Endothelial cell of umbilical vein (primary cell): Measurements from ENCODE around the gene BCL2. TPM values are rescaled to one million over a fixed set of nuclear protein-coding genes. Genes with fewer than 3 reads are reported as not detected.

Source experiments
- BruUV-seq: library from RNA; stranded (reverse); fragments of 400-500 nt; replicated peaks from 2 replicates; lab custom pipeline; 2021; lab: Mats Ljungman, UMichigan
- CTCF ChIA-PET: fragments of 300-600, 350-600 bp; sonication (Branson Sonifier 250); formaldehyde crosslinking; loops from one replicate; lab custom pipeline; 2021; ENCODE audit warnings: antibody characterized with exemption, inconsistent platforms; lab: Charles Lee
- POLR2A ChIA-PET: fragments of 300-600, 350-600 bp; sonication (Branson Sonifier 250); formaldehyde crosslinking; loops from one replicate; lab custom pipeline; 2021; ENCODE audit warnings: antibody characterized with exemption, inconsistent platforms; lab: Charles Lee
- DNase-seq: peaks from one replicate; pipeline ENCODE4 v3.0.0-alpha.2; 2011; ENCODE audit warnings: low read depth, low spot score
- FAIRE-seq: peaks from 2 replicates; lab custom pipeline; 2011; peaks lifted over from hg19 to GRCh38; lab: Jason Lieb, UNC
- H2AFZ ChIP-seq: 2 replicates; pipeline ENCODE4 v1.6.0; 2012; ENCODE audit warnings: low read depth, low read length, control low read depth, inconsistent platforms
- H3K27ac ChIP-seq: 2 replicates; pipeline ENCODE4 v1.5.1; 2011; ENCODE audit warnings: low read depth, mild to moderate bottlenecking, control low read depth, low read length, moderate library complexity; ENCODE audit not compliant: insufficient read depth
- H3K27me3 ChIP-seq, 2 experiments: 2 replicates each; pipeline versions ENCODE4 v1.6.0 to v1.6.1; 2011; ENCODE audit warnings: low read length in 2 of 2, mixed read lengths in 1 of 2; ENCODE audit not compliant: control insufficient read depth in 2 of 2, insufficient read depth in 2 of 2
- H3K36me3 ChIP-seq, 2 experiments: 2 replicates in 1 of 2; 3 replicates in 1 of 2; pipeline ENCODE4 v1.5.1; 2011; ENCODE audit warnings: low read length in 2 of 2, mild to moderate bottlenecking in 1 of 2, moderate library complexity in 1 of 2; ENCODE audit not compliant: control insufficient read depth in 2 of 2, insufficient read depth in 2 of 2; ENCODE audit errors: extremely low read depth in 1 of 2
- H3K4me1 ChIP-seq: 3 replicates; pipeline ENCODE4 v1.5.1; 2011; ENCODE audit warnings: mild to moderate bottlenecking, low read length; ENCODE audit not compliant: control insufficient read depth, insufficient read depth; ENCODE audit errors: extremely low read depth
- H3K4me2 ChIP-seq: 2 replicates; pipeline ENCODE4 v1.6.1; 2011; ENCODE audit warnings: low read length, control low read depth, mixed read lengths; ENCODE audit not compliant: insufficient read depth
- H3K4me3 ChIP-seq, 3 experiments: fragments of 200-600 bp in 1 of 3; sonication (generic), shearing (Covaris generic) in 1 of 3; replicated peaks in 1 of 3; 2 replicates each; pipeline ENCODE4 v1.5.1; 2011 to 2016; ENCODE audit warnings: control low read depth in 3 of 3, low read length in 3 of 3, mild to moderate bottlenecking in 2 of 3, inconsistent platforms in 1 of 3, low read depth in 1 of 3, moderate library complexity in 1 of 3; ENCODE audit not compliant: insufficient read depth in 1 of 3
- H3K79me2 ChIP-seq: 2 replicates; pipeline ENCODE4 v1.6.0; 2012; ENCODE audit warnings: low read length, inconsistent platforms; ENCODE audit not compliant: control insufficient read depth, insufficient read depth
- H3K9ac ChIP-seq: replicated peaks from 2 replicates; pipeline ENCODE3; 2011; ENCODE audit warnings: low read length, control low read depth; ENCODE audit not compliant: insufficient read depth; ENCODE audit errors: extremely low read depth
- H3K9me1 ChIP-seq: replicated peaks from 3 replicates; pipeline ENCODE4 v1.6.0; 2011; ENCODE audit warnings: mild to moderate bottlenecking, low read length; ENCODE audit not compliant: control insufficient read depth, insufficient read depth; ENCODE audit errors: extremely low read depth
- H3K9me3 ChIP-seq: replicated peaks from 2 replicates; pipeline ENCODE4 v1.5.1; 2012; ENCODE audit warnings: low read length, inconsistent platforms; ENCODE audit not compliant: control insufficient read depth, insufficient read depth
- H4K20me1 ChIP-seq: replicated peaks from 2 replicates; pipeline ENCODE3; 2011; ENCODE audit warnings: mild to moderate bottlenecking, low read length; ENCODE audit not compliant: control insufficient read depth, insufficient read depth; ENCODE audit errors: extremely low read depth
- CTCF ChIP-seq, 2 donors: IDR thresholded peaks; 1 replicate in 1 of 2; 2 replicates in 1 of 2; pipeline ENCODE4 v1.5.1; 2011; ENCODE audit warnings: low read length in 2 of 2, mild to moderate bottlenecking in 2 of 2, moderate library complexity in 2 of 2, control low read depth in 1 of 2, inconsistent platforms in 1 of 2, low read depth in 1 of 2; ENCODE audit not compliant: insufficient read depth in 1 of 2; ENCODE audit errors: extremely low read depth in 1 of 2
- EZH2 ChIP-seq: IDR thresholded peaks from 2 replicates; pipeline ENCODE4 v1.6.1; 2012; ENCODE audit warnings: borderline replicate concordance, low read depth, mild to moderate bottlenecking, moderate library complexity, low read length, inconsistent platforms; ENCODE audit not compliant: severe bottlenecking
- FOS ChIP-seq: IDR thresholded peaks from 2 replicates; pipeline ENCODE4 v1.6.1; 2011; ENCODE audit warnings: mild to moderate bottlenecking, low read length, moderate library complexity, borderline replicate concordance; ENCODE audit not compliant: insufficient read depth
- GATA2 ChIP-seq: IDR thresholded peaks from 2 replicates; pipeline ENCODE4 v1.7.0; 2011; ENCODE audit warnings: low read depth, mild to moderate bottlenecking, moderate library complexity, mixed read lengths, low read length; ENCODE audit not compliant: insufficient read length, insufficient read depth
- JUN ChIP-seq: IDR thresholded peaks from 2 replicates; pipeline ENCODE4 v1.6.1; 2011; ENCODE audit warnings: borderline replicate concordance, low read depth; ENCODE audit not compliant: insufficient read length, insufficient read depth
- MYC ChIP-seq: IDR thresholded peaks from one replicate; pipeline ENCODE4 v1.6.1; 2011; ENCODE audit warnings: mild to moderate bottlenecking, low read depth, low read length
- POLR2A ChIP-seq: IDR thresholded peaks from 2 replicates; pipeline ENCODE4 v1.6.1; 2012; ENCODE audit warnings: low read depth, mild to moderate bottlenecking, control low read depth, low read length
- POLR2AphosphoS5 ChIP-seq: IDR thresholded peaks from 2 replicates; pipeline ENCODE4 v1.6.1; 2012; ENCODE audit warnings: low read depth, mild to moderate bottlenecking, control low read depth, low read length, moderate library complexity; ENCODE audit not compliant: insufficient read depth
- dilution Hi-C: fragments of 300-500 bp; cut with MboI; formaldehyde crosslinking; loops from one replicate; pipeline ENCODE4 v1.15.0; 2019; ENCODE audit warnings: low sequenced_read_pairs; ENCODE audit not compliant: extremely low pct_ligation_motif_present
- intact Hi-C: fragments of 100-400 bp; cut with micrococcal nuclease; formaldehyde crosslinking; loops from one replicate; pipeline ENCODE4 v1.10.0; 2022
- polyA plus RNA-seq, 4 experiments: library from polyadenylated mRNA; depleted of rRNA in 3 of 4; stranded (reverse) in 3 of 4; unstranded in 1 of 4; fragments of >200 nt; gene quantifications; 2 replicates each; pipeline versions ENCODE4 v1.2.1 to v1.2.3, GENCODE V29; 2011 to 2012; ENCODE audit warnings: missing spikeins in 1 of 4
- total RNA-seq: library from RNA; stranded (reverse); gene quantifications from 2 replicates; pipeline ENCODE4 v1.2.3, GENCODE V29; 2021
- TF ChIP-seq, protein P1 (sequence below): IDR thresholded peaks from 2 replicates; pipeline ENCODE4 v1.6.1; 2011; ENCODE audit not compliant: insufficient read depth, insufficient read length

BCL2 gene
- total and polyA plus RNA-seq, 2 donors (not counting 3 experiments of a cell fraction or from before 2014, with no cell fraction given), result 0.35 to 5.0 TPM

- dilution Hi-C loops, result no loop called here
- no peak for DNase-seq
Observed at GRCh38 chr18:63299837-63300745, 19.5 kb downstream of the BCL2 start.

More at GRCh38 chr18:63299837-63300745, 19.5 kb downstream of the BCL2 start:
- Histone ChIP-seq H3K4me2 (no peak overlapping the region), H3K9ac (no peak overlapping the region), H3K4me3 (no peak overlapping the region), H3K9me1 (no peaks in the 10 kb centered on the region), H3K79me2 (no peaks in the 10 kb centered on the region), H3K36me3 (no peaks in the 10 kb centered on the region), H4K20me1 (no peaks in the 10 kb centered on the region), H3K9me3 (no peaks in the 10 kb centered on the region), H3K4me1 (peaks cover 3% of the 10 kb centered on the region), H3K27me3 (no peaks in the 10 kb centered on the region), H2AFZ (no peak overlapping the region), H3K27ac (no peak overlapping the region)
- intact Hi-C loops, result no loop called here
- FAIRE-seq, result no peak
- ChIA-PET POLR2A (no interaction called here), CTCF (interaction anchor here (1.3 kb wide), 1 partner anchor 18 kb away, joined by 3 read pairs; no protein-coding TSS in a partner anchor)
- TF ChIP-seq CTCF (IDR thresholded peaks at IDR 0.05; ENCODE audit: extremely low read depth in 1 of 2, insufficient read depth in 1 of 2, low read depth in 1 of 2, low read length in 2 of 2), result no peak
- TF ChIP-seq MYC, result no peak
- TF ChIP-seq, protein P1, sequence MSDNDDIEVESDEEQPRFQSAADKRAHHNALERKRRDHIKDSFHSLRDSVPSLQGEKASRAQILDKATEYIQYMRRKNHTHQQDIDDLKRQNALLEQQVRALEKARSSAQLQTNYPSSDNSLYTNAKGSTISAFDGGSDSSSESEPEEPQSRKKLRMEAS, result no peak
- TF ChIP-seq GATA2, result no peak
- no peak for TF ChIP-seq POLR2AphosphoS5
- TF ChIP-seq EZH2, result no peak
- TF ChIP-seq POLR2A, result no peak
- no peak for TF ChIP-seq JUN
- TF ChIP-seq FOS, result no peak
- BruUV-seq, result no TSS peak
